T-helper 17 cell (primary cell): ENCODE measurements around the gene VN1R5. TPM values are rescaled to one million over a fixed set of nuclear protein-coding genes. Genes with fewer than 3 reads are reported as not detected.

Experiments used
- ATAC-seq: fragments of 150-1000 bp; cut with Tn5 transposase; 2 replicates; pipeline ENCODE4 v1.10.0; 2021; ENCODE audit warnings: mild to moderate bottlenecking, moderate library complexity
- DNase-seq, 3 donors: peaks; one replicate each; pipeline versions ENCODE4 v3.0.0 to v3.0.0-alpha.2; 2020 to 2021
- H3K9me3 ChIP-seq: one replicate; pipeline ENCODE4 v1.7.0; 2013; ENCODE audit warnings: low read length, mild to moderate bottlenecking; ENCODE audit not compliant: control insufficient read depth, poor library complexity, severe bottlenecking
- H3K27ac Mint-ChIP-seq: one replicate; pipeline ENCODE4 v1.8.0; 2022; ENCODE audit warnings: mild to moderate bottlenecking, moderate library complexity, mixed read lengths
- H3K27me3 Mint-ChIP-seq: one replicate; pipeline ENCODE4 v1.8.0; 2022; ENCODE audit warnings: mixed read lengths
- H3K36me3 Mint-ChIP-seq: one replicate; pipeline ENCODE4 v1.8.0; 2022; ENCODE audit warnings: low read depth, mixed read lengths
- H3K4me1 Mint-ChIP-seq: one replicate; pipeline ENCODE4 v1.8.0; 2022; ENCODE audit warnings: mild to moderate bottlenecking, mixed read lengths
- H3K4me3 Mint-ChIP-seq: one replicate; pipeline ENCODE4 v1.8.0; 2022; ENCODE audit warnings: mild to moderate bottlenecking, moderate library complexity, mixed read lengths
- total RNA-seq, 4 donors: library from RNA in 2 of 4; stranded (reverse) in 2 of 4; gene quantifications; one replicate each; pipeline ENCODE4 v1.2.3 and lab custom pipeline; 2022 to 2026

The VN1R5 gene
- total RNA-seq, 2 donors from 2014 or later = not detected

DNA sequence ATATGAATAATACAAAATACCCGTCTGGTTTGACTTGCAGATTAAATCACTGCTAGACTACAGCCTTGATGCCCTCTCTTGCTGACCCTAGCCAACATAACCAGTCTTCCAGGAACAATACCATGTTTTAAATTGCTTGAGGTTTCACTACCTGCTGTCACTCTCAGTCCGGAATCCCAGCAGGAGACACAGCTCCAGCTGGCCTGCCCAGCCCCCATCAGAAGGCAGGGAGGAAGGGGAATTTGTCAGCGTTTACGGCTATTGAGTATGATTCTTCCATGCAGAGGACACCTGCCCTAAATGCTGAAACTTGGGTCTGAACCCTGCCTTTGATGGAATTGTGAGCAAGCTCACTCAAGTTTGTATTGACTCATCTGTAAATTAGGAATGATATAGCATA is 42.8 kb downstream of the VN1R5 start:
- DNase-seq (no peak), ATAC-seq (no peak)
- no peak overlapping the region for H3K27ac Mint-ChIP-seq
- H3K36me3 Mint-ChIP-seq = peaks cover 6% of the 10 kb centered on the region
- no peak overlapping the region for H3K4me3 Mint-ChIP-seq
- H3K4me1 Mint-ChIP-seq = no peaks in the 10 kb centered on the region
- peaks cover 11% of the 10 kb centered on the region for H3K27me3 Mint-ChIP-seq
- no peaks in the 10 kb centered on the region for H3K9me3 ChIP-seq

GRCh38 chr1:247299723-247300381 is 44.0 kb downstream of the VN1R5 start:
- no peaks in the 10 kb centered on the region for H3K9me3 ChIP-seq
- Mint-ChIP-seq H3K36me3 (peaks cover 8% of the 10 kb centered on the region), H3K4me1 (peaks cover 2% of the 10 kb centered on the region), H3K4me3 (no peak overlapping the region), H3K27ac (no peak overlapping the region), H3K27me3 (no peaks in the 10 kb centered on the region)
- DNase-seq (no peak), ATAC-seq (no peak)

DNA sequence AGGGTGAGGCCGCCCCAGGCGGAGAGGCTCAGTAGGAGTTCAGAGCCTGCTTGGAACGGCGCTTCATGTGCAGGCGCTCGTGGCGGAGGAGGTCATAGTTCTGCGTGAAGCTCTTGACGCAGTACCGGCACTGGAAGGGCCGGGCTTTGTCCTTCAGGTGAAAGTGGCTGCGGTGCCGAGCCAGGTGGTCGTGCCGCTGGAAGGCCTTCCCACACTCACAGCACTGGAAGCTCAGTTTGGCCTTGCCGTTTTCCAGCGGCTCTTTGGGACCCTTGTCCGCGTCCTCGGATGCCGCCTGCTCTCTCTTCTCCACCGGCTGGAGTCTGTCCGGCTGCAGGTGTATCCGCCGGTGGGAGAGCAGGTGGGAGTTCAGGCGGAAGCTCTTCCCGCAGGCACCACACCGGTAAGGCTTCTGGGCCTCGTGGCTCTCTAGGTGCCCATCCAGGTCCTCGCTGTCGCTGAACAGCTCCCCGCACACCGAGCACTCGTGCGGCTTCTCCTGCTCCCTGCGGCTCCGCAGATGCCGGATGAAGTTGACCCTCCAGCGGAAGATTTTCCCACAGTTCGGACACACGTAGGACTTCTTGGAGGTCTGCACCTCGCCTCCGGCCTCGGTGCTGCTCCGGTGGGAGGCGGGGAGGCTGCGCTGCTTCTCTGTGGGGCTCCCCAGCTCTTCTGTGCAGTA is 44.8 kb downstream of the VN1R5 start:
- ATAC-seq (no peak), DNase-seq (no peak)
- H3K36me3 Mint-ChIP-seq = peaks cover 10% of the 10 kb centered on the region
- no peak overlapping the region for H3K27ac Mint-ChIP-seq
- no peaks in the 10 kb centered on the region for H3K27me3 Mint-ChIP-seq
- no peaks in the 10 kb centered on the region for H3K9me3 ChIP-seq
- H3K4me3 Mint-ChIP-seq = no peak overlapping the region
- peaks cover 2% of the 10 kb centered on the region for H3K4me1 Mint-ChIP-seq

DNA sequence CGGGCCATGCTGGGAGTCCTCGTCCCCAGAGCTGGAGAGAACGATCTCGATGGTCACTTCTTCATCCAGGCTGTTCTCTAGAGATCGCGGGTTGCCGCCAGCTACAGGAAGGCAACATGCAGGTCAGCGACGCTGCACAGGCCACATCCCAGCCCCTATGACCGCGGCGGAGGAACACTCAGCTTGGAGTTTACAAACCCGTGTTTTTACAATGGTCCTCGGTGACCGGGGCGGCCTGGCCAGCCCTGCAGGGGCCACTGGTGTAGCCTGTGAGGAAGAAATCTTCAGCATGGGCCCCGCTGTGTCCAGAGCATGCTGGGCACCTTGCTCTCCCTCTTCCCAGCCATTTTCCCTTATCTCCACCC is 45.3 kb downstream of the VN1R5 start:
- ATAC-seq (no peak), DNase-seq (no peak)
- H3K9me3 ChIP-seq = no peaks in the 10 kb centered on the region
- H3K27me3 Mint-ChIP-seq = no peaks in the 10 kb centered on the region
- no peak overlapping the region for H3K4me3 Mint-ChIP-seq
- peaks cover 2% of the 10 kb centered on the region for H3K4me1 Mint-ChIP-seq
- H3K27ac Mint-ChIP-seq = no peak overlapping the region
- peaks cover 10% of the 10 kb centered on the region for H3K36me3 Mint-ChIP-seq

DNA sequence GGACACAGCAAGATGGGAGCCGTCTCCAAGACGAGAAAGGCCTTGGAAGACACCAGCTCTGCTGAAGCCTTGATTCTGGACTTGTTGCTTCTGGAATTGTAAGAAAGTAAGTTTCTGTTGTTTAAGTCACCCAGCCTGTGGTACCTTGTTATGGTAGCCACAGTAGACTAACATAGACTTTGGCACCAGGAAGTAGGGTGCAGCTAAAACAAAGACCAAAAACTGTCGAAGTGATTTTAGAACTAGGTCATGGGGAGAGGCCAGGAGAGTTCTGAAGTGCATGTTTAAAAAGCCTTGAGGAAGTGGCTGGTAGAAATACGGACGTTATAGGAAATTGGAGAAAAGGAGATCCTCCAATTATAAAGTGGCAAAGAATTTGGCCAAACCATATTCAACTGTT is 47.3 kb downstream of the VN1R5 start:
- H3K27me3 Mint-ChIP-seq = no peaks in the 10 kb centered on the region
- ATAC-seq (no peak), DNase-seq (no peak)
- no peak overlapping the region for H3K27ac Mint-ChIP-seq
- H3K36me3 Mint-ChIP-seq = peaks cover 10% of the 10 kb centered on the region
- peaks cover 2% of the 10 kb centered on the region for H3K4me1 Mint-ChIP-seq
- H3K9me3 ChIP-seq = no peaks in the 10 kb centered on the region
- no peak overlapping the region for H3K4me3 Mint-ChIP-seq

DNA sequence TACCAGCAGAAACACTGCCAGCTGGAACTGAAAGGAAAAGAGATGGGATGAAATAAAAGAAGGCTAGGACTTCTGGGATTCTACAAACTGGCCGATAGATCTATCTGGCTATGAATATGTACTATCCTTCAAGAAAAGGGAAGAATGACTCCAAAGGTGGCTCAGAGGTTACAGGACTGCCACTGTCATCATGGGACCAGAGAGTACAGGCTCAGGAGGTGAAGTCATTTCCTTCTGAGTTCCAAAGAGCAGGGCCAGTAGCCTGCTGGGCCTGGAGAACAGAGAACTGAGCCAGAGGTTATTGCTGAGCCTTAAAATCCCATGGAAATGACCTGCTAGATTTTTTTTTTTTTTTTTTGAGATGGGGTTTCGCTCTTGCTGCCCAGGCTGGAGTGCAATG is 48.2 kb downstream of the VN1R5 start:
- no peak overlapping the region for H3K27ac Mint-ChIP-seq
- H3K4me3 Mint-ChIP-seq = no peak overlapping the region
- H3K27me3 Mint-ChIP-seq = no peaks in the 10 kb centered on the region
- ATAC-seq (no peak), DNase-seq (no peak)
- peaks cover 10% of the 10 kb centered on the region for H3K36me3 Mint-ChIP-seq
- H3K4me1 Mint-ChIP-seq = peaks cover 2% of the 10 kb centered on the region
- H3K9me3 ChIP-seq = no peaks in the 10 kb centered on the region

Other genes starting within 250 kb of the VN1R5 start
- not detected for gene ZNF695, start 248.0 kb upstream of the VN1R5 start, total RNA-seq
- under 1 TPM; 0.26 to 0.40 TPM for gene ZNF670, start 177.3 kb upstream of the VN1R5 start, total RNA-seq
- gene ZNF669, start 151.7 kb upstream of the VN1R5 start, total RNA-seq = 10 to 100 TPM in 1 of 2 donors, 1 to 10 TPM in 1; 8.4 to 11.6 TPM
- gene ZNF124, start 84.1 kb upstream of the VN1R5 start, total RNA-seq = 10 to 100 TPM; 12.0 to 16.7 TPM
- gene ZNF496, start 75.8 kb downstream of the VN1R5 start, total RNA-seq = 1 to 10 TPM; 5.4 to 8.1 TPM
- 1 to 10 TPM; 9.2 TPM for gene NLRP3, start 160.1 kb downstream of the VN1R5 start, total RNA-seq
- under 1 TPM in 1 of 2 donors, not detected in 1; 0.05 TPM for gene OR2B11, start 202.0 kb downstream of the VN1R5 start, total RNA-seq